K562 (cell line): ENCODE measurements around the gene TRIM25. TPM values are rescaled to one million over a fixed set of nuclear protein-coding genes. Genes with fewer than 3 reads are reported as not detected.
A peak's percentile ranks its signal among the peaks of the same experiment; 100 is the strongest.

ENCODE experiments used
- ELF1 ChIP-seq: fragments of 200-800 bp; sonication (Bioruptor generic); IDR thresholded peaks from 2 replicates; pipeline ENCODE4 v1.6.1; 2016; ENCODE audit warnings: missing genetic modification characterization, missing compliant biosample characterization
- HINFP ChIP-seq: fragments of 450-650 bp; conservative IDR thresholded peaks from 2 replicates; pipeline ENCODE4 v1.6.1; 2016; ENCODE audit warnings: missing genetic modification characterization, low read depth, mild to moderate bottlenecking, control low read depth, missing compliant biosample characterization
- JUNB ChIP-seq: fragments of 450-650 bp; formaldehyde crosslinking; conservative IDR thresholded peaks from 2 replicates; pipeline ENCODE4 v1.4.0; 2020; ENCODE audit warnings: mild to moderate bottlenecking
- KDM1A ChIP-seq, 2 experiments: fragments of 450-650 bp; IDR thresholded peaks; 2 replicates each; pipeline ENCODE4 v1.6.1; 2016; ENCODE audit warnings: mild to moderate bottlenecking in 2 of 2
- L3MBTL2 ChIP-seq: fragments of 450-650 bp; IDR thresholded peaks from 2 replicates; pipeline ENCODE4 v1.6.1; 2016; ENCODE audit warnings: mild to moderate bottlenecking, moderate library complexity
- LEF1 ChIP-seq: fragments of 450-650 bp; IDR thresholded peaks from 2 replicates; pipeline ENCODE4 v1.6.1; 2016; ENCODE audit warnings: mild to moderate bottlenecking
- MIER1 ChIP-seq: fragments of 450-650 bp; IDR thresholded peaks from 2 replicates; pipeline ENCODE4 v1.6.1; 2016; ENCODE audit warnings: antibody characterized with exemption, mild to moderate bottlenecking, low read depth
- NELFE ChIP-seq: IDR thresholded peaks from 2 replicates; pipeline ENCODE4 v1.6.1; 2011; ENCODE audit warnings: mild to moderate bottlenecking; ENCODE audit not compliant: insufficient read depth, insufficient read length
- NONO ChIP-seq, 2 experiments: fragments of 200-400 bp in 1 of 2; fragments of 450-650 bp in 1 of 2; formaldehyde crosslinking in 1 of 2; IDR thresholded peaks; 2 replicates each; pipeline ENCODE4 v1.6.1; 2017; ENCODE audit warnings: low read depth in 2 of 2, mild to moderate bottlenecking in 2 of 2, moderate library complexity in 2 of 2, low read length in 1 of 2
- NR3C1 ChIP-seq: sonication (generic); formaldehyde crosslinking; IDR thresholded peaks from 2 replicates; pipeline ENCODE4 v1.8.1; 2022; ENCODE audit warnings: missing genetic modification reagents
- PHTF2 ChIP-seq: fragments of 250-450 bp; sonication (Bioruptor Pico); IDR thresholded peaks from 2 replicates; pipeline ENCODE4 v1.5.0; 2021; ENCODE audit warnings: mild to moderate bottlenecking
- PTTG1 ChIP-seq: fragments of 450-650 bp; IDR thresholded peaks from 2 replicates; pipeline ENCODE4 v1.6.1; 2016; ENCODE audit warnings: low read depth, mild to moderate bottlenecking, missing genetic modification characterization, missing compliant biosample characterization
- SAP30 ChIP-seq: fragments of 200-600 bp; sonication (generic); IDR thresholded peaks from 2 replicates; pipeline ENCODE4 v1.6.1; 2012; ENCODE audit warnings: borderline replicate concordance, low read depth, mild to moderate bottlenecking, moderate library complexity, low read length, control low read depth, inconsistent platforms; ENCODE audit not compliant: insufficient read depth, poor library complexity, severe bottlenecking
- SNAPC5 ChIP-seq: fragments of 250-450 bp; sonication (Bioruptor Pico); IDR thresholded peaks from 2 replicates; pipeline ENCODE4 v1.8.0; 2021; ENCODE audit warnings: moderate library complexity, mild to moderate bottlenecking, inconsistent platforms
- STAT5B ChIP-seq: fragments of 250-450 bp; sonication (Bioruptor Pico); IDR thresholded peaks from 2 replicates; pipeline ENCODE4 v1.8.0; 2021; ENCODE audit warnings: mild to moderate bottlenecking, inconsistent platforms
- TARDBP ChIP-seq: fragments of 450-650 bp; IDR thresholded peaks from 2 replicates; pipeline ENCODE4 v1.6.1; 2016
- TCF7 ChIP-seq: sonication (generic); IDR thresholded peaks from 2 replicates; pipeline ENCODE4 v1.6.1; 2016; ENCODE audit warnings: antibody characterized with exemption, borderline replicate concordance
- ZBTB40 ChIP-seq, 2 experiments: fragments of 450-650 bp in 1 of 2; sonication (generic) in 1 of 2; formaldehyde crosslinking in 1 of 2; IDR thresholded peaks; 2 replicates each; pipeline versions ENCODE4 v1.7.1 to v1.9.0; 2016 to 2022; ENCODE audit warnings: inconsistent platforms in 1 of 2, mild to moderate bottlenecking in 1 of 2, missing genetic modification reagents in 1 of 2
- ZNF561 ChIP-seq: fragments of 450-650 bp; formaldehyde crosslinking; conservative IDR thresholded peaks from 2 replicates; pipeline ENCODE4 v1.4.0; 2020; ENCODE audit warnings: mild to moderate bottlenecking, moderate library complexity
- ZNF586 ChIP-seq: fragments of 450-650 bp; formaldehyde crosslinking; conservative IDR thresholded peaks from 2 replicates; pipeline ENCODE4 v1.4.0; 2020; ENCODE audit warnings: mild to moderate bottlenecking, moderate library complexity
- polyA plus RNA-seq, 8 experiments: library from polyadenylated mRNA; depleted of rRNA in 4 of 8; stranded (reverse) in 5 of 8; unstranded in 3 of 8; fragments of >200 nt; fragmentation: Nextera tagmentation in 2 of 8; fragmentation: Illumina TruSeq in 1 of 8; extraction: Ambion mirVana in 2 of 8; extraction: Trizol in 1 of 8; gene quantifications; 2 replicates each; pipeline versions ENCODE4 v1.2.1 to v1.2.3, GENCODE V29; 2011 to 2014; ENCODE audit warnings: inconsistent platforms in 1 of 8, missing spikeins in 1 of 8
- total RNA-seq, 7 experiments: library from RNA; depleted of rRNA in 6 of 7; stranded (reverse); fragments of >200 nt in 6 of 7; fragmentation: Illumina TruSeq in 2 of 7; extraction: Trizol in 2 of 7; gene quantifications; 2 replicates each; pipeline versions ENCODE4 v1.2.1 to v1.2.3, GENCODE V29; 2011 to 2021; ENCODE audit warnings: low replicate concordance in 1 of 7

The TRIM25 gene
- total and polyA plus RNA-seq, 9 of the 15 experiments (the other 6 are each of a cell fraction or from before 2014, with no cell fraction given) = 5.9 to 49.5 (median 24.5) TPM

GRCh38 chr17:56876766-56877179 is 37.1 kb downstream of the TRIM25 start (continued):
- TF ChIP-seq ZBTB40 (IDR thresholded peaks at IDR 0.05) (no peak), ZBTB40 (CRISPR knock-in tag; IDR thresholded peaks at IDR 0.05) (no peak), SAP30 (no peak), LEF1 (no peak), L3MBTL2 (peak; percentile 77; the same call in 1 of the 2 replicates), MIER1 (no peak), PTTG1 (tag) (no peak), HINFP (tag) (no peak), SNAPC5 (no peak), TARDBP (no peak), STAT5B (CRISPR knock-in tag) (no peak), ZNF586 (CRISPR knock-in tag) (no peak), ZNF561 (CRISPR knock-in tag) (no peak), PHTF2 (CRISPR knock-in tag) (no peak), NELFE (no peak), JUNB (no peak), ELF1 (tag) (no peak), NR3C1 (CRISPR knock-in tag) (no peak), NONO (IDR thresholded peaks at IDR 0.05; ENCODE audit: low read depth in 2 of 2, low read length in 1 of 2) (no peak), TCF7 (no peak), KDM1A (IDR thresholded peaks at IDR 0.05) (no peak)
